HG03558 (cell line): ENCODE measurements around the gene PSD2.

Experiments used
- ATAC-seq: cut with Tn5 transposase; IDR thresholded peaks from one replicate; pipeline ENCODE4 v1.9.1; 2021; ENCODE audit warnings: moderate number of reproducible peaks; ENCODE audit not compliant: unreplicated experiment; ENCODE audit errors: extremely low read depth

The PSD2 gene

DNA sequence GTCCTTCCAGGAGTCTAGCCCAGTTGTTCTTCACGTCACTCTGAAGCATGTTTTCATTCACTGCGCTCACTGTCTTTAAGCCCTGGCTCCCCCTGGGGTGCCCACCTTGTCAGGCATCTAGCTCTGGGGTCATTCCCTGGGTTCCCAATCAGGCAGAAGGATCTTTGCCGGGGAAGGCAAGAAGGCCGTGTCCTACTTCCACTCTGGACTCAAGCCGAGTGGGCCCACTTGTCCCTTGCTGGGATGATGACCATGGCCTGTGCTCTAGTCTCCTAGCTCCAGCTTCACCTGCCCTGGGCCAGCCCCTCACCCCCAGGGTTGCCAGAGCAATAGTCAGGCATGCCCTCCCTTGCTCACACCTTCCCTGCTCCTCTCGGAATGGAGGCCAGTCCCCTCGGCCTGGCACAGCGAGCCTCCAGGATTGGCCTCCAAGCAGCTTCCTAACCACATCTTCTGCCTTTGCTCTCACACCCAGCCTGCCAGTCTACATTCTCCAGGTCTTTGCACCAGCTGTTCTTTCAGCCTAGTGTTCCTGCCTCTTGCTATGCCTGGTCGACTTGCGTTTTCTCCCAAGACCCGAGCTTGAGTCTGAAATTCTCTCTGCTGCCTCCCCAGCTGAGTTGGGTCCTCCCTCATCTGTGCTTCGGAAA is 32.2 kb upstream of the PSD2 start:
- no peak for ATAC-seq

DNA sequence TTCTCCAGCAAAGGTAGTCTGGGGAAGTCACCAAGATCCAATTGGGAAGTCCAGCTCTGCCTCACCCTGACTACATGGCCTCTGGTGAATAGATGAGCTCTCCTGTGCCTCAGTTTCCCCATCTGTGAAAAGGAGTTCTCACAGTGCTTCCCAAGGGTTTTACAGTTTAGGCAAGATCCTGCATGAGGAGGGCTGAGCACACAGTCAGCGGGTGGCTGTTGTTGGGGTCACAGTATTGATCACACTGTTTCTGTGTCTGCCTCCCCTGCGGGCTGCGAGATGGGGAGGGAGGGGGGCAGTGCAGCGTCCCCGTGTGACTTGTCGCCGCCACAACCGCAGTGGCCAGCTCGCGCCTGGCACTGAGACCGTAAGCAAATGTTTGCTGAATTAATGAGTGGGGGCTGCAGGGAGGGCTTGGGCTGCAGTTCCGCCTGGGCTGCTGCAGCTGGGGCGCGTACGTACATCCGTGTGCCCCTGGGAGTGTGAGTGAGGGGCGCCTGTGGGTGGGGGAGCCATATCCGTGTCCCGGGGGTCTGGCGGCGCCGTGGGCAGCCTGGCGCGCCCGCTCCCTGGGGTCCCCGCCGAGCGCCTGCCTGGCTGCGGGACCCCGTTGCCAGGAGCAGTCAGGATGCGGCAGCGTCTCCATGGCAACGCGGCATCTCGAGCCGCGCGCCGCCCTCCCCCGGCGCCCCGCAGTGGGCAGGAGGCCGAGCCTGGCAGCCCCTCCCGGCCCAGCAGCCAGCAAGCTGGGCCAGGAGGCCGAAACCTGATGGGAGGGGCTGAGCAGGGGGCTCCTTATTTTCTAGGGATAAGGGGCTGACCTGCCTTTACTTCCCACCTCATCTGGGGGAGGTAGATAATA is 31.4 kb upstream of the PSD2 start:
- no peak for ATAC-seq

DNA sequence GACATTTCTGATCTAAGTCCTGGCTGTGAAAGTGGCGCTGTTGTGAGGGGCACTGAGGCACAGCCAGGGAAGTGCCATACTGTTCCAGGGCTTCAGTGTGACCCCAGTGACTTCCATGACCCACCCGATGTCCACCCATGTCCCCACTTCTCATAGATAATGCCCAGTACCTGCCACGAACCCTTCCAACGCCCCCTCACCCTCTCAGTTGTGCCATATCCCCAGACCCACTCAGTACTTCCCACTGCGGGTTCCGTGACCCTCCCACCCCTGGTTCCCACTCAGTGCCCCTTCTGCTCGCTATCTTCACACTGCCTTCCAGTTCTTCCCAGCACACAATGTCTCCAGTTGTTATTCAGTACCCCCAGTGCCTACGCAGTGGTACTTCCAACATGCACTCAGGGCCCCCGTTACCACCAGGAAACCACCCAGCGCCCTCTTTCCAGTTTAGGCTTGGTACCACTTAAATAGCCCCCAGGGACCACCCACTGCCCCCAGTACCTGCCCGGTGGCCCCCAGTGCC is 30.7 kb upstream of the PSD2 start:
- ATAC-seq = no peak

DNA sequence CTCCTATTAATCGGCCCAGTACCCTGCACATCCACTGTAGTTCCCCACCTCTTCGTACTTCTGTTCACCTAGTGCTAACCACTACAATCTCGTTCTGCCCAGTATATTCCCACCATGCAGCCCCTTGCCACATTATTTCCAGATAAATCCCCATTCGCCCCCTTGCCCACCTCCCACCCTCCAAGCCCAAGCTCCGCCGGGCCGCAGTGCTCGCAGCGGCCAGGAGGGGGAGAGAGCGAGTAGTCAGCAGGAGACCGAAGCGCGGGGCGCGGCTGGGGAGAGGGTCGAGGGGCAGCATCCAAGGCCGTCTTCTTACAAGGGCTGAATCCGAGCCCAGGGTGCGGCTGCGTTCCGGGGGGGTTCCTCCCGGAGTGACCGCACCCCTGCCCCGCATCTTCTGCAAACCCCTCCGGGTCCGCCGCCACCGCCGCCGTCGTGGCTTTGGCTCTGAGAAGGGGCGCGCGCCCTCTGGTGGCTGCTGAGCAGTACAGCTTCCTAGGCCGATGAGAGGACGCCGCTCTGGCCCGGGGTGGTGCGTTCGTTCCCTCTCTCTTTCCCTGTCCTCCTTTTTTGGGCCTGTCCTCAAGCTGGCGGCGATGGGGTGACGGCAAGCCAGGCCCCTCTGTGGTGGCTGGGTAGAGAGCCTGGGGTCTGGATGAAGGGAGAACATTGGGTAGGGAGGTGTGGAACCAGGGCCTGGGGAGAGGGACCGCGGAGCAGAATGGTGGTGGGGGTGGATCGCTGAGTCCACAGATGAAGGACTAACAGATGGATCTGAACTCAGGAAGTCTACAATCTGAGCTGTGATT is 30.0 kb upstream of the PSD2 start:
- no peak for ATAC-seq

DNA sequence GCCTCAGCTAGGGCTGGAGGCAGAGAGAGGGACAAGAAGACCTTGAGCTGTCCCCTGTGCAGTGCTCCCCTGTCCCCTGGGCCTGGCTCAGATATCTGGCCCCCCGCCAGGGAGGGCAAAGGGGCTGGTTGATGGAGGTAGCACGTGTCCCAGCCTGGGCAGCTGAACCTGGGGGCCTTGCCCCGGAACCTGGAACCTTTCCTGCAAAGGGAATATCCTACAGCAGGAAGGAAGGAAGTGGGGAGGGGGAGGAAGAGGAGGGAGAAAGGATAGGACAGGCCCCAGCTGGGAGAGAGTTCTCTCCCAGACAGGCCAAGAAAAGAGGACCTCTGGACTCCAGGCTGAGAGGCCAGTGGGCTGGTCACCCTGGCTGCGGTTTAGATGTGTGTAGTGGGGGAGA is 27.6 kb upstream of the PSD2 start:
- no peak for ATAC-seq

DNA sequence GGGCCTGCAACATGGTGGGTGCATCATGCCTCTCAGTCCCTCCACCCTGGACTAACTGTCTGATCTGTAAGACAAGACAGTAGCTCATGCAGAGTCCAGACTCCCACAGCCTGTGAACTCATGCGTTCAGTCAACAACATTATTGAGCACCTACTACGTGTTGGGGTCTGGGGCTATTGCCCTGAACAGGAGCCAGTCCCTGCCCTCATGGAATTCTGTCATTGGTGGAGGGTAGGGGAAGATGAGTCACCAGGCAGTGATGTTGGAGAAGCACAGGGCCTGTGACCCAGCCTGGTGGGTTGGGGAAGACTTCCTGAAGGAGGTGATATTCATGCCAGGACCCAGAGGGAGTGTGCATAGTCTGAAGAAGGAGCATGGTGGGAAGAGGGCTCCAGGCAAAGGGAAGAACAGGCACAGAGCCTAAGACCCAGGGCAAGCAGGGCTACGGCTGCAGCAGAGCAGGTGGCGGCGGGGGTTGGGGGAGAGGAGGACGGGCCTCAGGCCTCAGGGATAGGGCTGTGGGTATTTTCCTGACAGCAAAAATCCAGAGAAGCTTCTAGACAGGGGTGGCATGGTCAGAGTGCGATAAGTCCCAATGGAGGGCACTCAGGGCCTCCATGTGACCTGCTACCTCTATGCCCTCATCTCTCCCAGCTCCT is 26.7 kb upstream of the PSD2 start:
- no peak for ATAC-seq

DNA sequence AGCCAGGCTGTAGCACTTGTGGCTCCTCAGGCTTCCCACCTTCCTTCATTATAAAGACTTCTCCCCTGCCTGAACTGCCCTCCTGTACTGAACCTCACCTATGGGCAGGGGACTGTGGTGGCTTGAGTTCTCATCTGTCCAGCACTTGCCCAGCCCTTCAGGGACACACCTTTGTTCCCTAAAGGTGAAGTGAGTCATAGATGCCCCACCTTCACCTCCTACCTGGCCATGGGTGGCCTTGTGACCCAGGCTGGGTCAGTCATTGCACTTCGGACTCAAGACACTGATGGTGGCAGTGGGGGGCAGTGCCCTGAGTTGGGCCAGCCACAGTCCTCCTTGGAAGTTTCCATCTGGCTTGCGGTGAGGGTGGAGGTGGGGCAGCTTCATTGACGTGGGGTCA is 26.1 kb upstream of the PSD2 start:
- ATAC-seq = no peak

DNA sequence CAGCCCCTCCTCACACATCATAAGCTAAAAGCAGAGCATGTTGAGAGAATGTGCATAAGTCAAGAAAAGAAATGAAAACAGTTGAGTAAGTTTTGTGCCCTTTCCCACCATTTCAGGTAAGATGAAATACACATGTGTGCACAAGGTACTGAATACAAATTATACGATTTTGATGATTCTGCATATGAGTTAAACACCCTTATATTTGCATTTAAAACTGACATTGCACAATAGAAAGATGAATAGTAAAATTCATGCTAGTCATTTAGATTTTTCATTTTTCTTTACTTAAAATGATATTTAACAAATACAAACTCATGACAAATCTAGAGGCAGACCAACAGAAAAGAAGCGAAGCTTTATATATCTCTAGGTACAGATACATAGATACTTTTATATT is 24.9 kb upstream of the PSD2 start:
- no peak for ATAC-seq

DNA sequence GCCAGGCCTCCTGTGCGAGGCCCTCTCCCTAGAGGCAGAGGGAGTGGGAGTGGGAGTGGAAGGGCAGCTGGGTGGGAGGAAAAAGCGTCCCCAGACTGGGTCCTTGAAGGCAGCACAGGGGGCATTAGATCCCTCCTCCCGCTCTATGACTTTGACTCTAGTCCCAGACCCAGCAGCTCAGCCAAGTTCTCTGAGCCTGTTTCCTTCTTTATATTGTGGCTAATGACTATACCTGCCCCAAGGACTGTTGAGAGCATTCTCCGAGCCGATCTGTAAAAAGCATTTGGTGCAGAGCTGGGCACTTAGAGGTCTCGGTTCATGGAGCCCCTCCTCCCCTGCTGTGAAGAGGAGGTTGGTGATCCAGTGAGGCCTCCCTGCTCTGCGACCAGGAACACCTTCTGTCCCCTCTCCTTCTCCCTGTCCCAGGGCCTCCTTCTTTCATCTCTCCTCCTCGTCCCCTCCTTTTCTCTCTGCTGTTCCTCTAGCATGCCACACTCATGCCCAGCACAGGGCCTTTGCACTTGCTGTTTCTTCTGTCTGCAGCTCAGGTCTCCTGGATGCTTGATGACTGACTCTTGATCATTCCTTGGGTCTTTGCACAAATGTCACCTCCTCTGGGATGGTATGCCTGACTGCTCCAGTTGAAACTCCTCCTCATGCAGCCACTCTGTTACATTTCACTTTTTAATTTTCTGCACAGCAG is 23.4 kb upstream of the PSD2 start:
- no peak for ATAC-seq

DNA sequence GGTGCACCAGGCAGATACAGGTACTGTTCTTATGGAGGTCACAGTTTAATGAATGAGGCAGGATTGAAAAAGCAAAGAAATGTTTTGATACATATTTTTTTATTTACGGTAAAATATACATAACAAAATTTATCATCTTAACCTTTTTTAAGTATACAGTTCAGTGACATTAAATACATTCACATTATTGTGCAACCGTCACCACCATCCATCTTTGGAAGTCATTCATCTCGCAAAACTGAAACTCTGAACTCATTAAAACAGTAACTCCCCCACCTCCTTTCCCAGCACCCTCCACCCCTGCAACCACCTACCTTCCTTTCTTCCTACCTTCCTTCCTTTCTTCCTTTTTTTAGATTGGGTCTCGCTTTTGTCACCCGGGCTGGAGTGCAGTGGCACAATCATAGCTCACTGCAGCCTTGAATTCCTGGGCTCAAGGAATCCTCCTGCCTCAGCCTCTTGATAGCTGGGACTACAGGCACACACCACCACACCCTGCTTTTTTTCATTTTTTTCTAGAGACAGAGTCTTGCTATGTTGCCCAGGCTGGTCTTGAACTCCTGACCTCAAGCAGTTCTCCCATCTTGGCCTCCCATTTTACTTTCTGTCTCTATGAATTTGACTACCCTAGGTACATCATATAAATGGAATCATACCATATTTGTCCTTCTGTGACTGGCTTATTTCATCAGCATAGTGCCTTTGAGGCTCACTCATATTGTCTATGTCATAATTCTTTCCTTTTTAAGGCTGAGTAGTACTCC is 22.5 kb upstream of the PSD2 start:
- no peak for ATAC-seq

DNA sequence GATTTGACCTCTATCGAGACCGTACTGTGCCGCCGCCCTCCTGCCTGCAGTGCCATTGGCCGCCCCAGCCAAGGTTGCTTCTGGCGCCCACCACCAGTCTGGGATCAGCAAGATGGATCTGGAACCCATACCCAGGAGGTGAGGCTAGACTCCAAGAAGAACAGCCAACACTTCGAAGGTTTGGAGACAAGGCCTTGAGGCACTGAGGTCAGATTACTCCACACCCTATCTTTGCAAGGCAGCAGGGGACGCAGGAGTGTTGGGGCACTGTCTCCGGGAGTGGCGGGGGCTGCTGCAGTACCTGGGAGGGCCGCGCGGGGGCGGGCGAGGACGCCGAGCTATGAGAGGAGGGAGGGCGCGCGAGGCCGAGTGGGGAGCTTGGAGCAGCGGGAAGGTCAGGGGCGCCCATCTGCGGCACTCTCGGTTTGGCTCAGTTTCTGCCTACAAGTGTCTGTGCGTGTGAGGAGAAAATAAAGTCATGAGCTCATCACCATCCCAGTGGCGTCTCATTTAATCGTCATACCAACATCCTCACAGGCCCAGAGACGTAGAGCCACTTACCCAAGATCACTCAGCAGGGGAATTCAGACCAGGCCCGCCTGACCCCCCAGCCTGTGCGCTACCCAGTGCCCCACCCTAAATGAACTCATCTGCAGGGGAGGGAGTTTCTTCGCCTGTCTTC is 20.5 kb upstream of the PSD2 start:
- no peak for ATAC-seq

DNA sequence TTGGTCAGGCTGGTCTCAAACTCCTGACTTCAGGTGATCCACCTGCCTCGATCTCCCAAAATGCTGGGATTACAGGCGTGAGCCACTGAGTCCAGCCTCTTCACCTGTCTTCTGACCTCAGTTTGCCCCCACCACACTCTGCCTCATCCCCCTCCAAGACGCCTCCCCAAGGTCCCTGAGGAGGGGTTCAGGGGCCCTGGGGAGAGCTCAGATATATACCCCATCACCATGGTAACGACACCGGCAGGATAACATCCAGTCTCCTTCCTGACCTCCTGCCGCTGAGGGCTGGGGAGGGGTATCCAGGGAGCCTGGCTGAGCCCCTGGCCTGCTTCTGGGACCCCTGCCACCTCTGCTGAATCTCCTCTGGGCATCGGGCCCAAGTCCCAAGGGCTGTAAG is 19.7 kb upstream of the PSD2 start:
- ATAC-seq = no peak

DNA sequence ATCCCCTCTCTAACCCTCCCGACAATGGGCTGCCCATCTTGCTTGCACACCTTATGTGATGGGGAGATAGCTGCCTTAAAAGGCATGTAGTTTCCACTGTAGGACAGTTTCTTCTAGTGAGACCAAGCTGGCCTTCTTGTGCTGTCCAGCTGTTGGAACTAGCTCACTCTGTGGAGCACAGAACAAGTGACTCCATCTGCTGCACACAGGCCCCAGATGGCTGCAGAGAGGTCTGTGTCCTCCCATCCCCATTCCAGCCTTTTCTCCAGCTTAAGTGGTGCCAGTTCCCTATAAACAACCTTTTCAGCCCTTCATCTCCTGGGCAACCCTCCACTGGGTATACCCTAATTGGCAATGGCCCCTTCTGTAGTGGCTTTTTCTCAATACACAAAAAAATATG is 18.7 kb upstream of the PSD2 start:
- ATAC-seq = no peak

DNA sequence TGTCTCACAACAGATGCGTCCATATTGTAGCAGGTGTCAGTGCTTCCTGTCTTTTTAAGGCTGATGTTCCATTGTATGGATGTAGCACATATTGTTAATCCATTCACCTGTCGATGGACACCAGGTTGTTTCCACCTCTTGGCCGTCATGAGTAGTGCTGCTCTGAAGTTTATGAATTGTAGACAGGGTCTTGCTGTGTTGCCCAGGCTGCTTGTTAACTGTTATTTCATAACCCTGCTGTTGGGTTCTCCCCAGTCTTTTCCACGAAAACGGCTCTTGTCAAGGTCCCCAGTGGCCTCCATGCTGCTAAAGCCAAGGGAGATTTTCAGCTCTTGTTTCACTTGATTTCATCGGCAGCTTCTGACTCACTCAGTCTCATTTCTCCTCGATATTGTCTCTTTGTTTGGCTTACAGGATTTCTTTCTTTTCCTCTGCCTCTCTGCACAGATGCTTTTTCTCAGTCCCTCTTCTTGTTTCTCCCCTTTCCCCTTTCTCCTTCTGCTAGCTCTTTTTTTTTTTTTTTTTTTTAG is 12.1 kb upstream of the PSD2 start:
- no peak for ATAC-seq

DNA sequence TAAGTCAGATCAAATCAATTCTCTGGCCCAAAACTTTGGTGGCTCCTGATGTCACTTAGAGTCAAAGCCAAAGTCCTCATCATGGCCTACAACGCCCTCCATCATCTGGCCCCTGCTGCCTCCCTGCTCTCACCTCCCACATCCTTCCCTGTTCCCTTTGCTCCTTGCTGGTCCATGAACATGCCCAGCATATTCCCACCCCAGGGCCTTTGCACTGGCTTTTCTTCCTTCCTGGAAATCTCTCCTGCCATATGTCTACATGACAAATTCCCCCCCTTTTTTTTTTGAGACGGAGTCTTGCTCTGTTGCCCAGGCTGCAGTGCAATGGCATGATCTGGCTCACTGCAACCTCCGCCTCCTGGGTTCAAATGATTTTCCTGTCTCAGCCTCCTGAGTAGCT is 11.1 kb upstream of the PSD2 start:
- ATAC-seq = no peak

DNA sequence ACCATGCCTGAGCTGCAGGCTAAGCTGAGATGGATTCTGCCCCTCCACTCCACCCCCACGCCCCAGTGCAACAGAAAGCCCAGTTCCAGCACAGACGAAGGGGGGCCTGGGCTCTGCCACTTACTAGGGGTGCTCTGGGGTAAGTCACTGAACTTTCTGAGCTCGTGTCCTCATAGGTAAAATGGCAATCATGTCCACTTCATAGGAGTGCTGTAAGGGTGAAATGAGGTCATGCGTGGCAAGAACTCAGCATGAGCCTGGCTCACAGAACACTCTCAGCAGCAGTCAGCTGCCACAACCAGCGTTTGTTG is 8.4 kb upstream of the PSD2 start:
- ATAC-seq = no peak

DNA sequence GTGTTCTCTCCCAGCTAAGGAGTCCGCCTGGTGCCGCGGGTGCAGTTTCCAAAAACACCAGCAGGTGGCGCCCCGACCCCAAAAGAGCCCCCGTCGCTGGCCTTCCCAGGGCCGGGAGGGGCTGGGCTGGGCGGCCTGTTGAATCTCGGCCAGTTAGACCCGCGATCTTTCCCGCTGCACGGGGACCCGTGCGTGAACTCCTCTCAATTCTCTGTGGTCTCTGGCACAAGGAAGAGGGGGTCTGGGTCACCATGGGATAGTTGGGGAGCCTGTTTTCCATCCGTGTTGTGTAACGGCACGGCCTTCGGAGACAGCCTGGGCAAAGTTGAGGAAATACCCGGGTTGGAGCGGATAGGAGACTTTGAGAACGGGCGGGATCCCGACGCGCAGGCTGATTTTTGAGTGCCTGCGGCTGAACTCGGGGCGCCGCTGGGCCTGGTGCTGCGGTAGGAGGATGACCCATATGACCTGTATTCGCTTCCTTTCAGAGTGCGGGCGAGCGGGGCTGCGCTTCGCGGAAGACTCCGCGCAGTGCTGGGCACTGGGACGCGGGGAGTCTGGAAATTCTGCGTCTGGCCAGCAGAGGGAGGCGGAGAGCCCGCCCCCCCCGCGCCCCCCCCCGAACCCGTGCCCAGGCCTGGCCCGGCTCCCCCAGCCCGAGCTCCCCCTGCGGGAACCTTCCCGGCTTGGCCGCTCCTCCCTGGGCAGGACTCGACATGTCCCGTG is 7.9 kb upstream of the PSD2 start:
- no peak for ATAC-seq
